GM19025 (cell line): Measurements from ENCODE around the gene KCNH4.
"Not testable (repeated sequence)": the region's sequence is repeated elsewhere in the genome, so short reads cannot be mapped to it uniquely, and the experiment has no call there.

Experiments used
- ATAC-seq: cut with Tn5 transposase; IDR thresholded peaks from one replicate; pipeline ENCODE4 v1.9.1; 2021; ENCODE audit warnings: mild to moderate bottlenecking, low read depth, moderate library complexity; ENCODE audit not compliant: unreplicated experiment

KCNH4 gene

DNA sequence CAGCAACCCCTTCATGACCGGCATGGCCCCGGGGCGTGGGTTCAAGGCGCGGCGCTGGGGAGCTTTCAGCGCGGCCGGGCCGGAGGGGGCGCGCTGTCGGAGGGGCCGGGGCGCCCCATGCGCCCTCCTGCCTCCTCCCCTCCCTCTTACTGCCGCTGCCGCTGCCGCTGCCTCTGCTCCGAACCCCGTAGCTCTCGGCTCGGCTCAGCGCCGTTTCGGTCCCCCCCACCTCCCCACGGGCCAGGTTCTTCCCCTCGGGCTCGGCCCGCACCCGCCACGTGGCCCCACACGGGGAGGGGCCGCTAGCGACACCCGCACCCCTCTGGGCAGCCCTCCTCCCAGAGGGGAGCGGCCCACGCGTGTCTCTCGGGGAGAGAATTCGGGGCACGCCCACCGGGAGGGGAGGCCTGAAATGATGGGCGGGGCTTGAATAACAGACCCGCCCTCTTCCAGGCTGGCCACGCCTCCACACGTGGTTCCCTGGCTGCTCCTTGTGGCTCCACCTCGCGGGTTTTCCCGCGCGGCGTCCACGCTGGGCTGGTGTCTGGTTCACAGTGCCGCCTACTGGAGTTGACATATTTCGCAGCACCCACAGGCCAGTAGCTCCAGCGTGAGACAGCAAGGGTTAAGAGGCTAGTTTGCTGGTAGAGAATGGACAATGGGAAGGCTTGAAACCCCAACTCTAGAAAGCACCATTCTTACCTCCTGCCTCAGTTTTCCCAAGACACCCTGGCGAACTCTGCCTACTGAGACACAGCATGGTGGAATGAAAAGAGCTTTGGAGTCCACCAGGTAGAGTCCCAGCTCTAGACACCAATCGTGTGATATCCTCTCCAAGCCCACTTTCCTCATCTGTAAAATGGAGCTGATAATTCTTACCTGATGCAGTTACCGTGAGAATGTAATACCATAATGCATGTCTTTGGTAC is at the start of gene KCNH4:
Gene KCNH4 (minus strand): TSS at position 221 of the 929 bp plus-strand sequence. CDS start 197 bp downstream, at position 24.
- ATAC-seq = peak; percentile 42

DNA sequence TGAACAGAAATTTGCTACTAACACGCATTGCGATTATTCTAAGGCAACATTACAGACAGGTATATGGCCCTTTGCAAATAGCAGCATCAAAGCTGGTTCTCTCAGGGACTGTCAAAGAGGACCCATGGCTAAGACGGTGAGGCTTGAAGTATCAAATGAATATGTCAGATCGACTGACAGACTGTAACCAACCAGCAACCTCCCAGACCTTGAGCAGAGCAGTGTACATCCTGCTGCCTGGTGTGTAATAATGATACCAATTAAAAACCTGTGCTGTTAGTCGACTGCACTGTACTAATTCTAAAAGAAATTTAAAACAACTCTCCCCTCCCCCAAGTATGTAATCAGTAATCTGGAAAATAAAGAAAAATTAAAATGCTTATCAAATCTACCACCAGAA is 49.3 kb upstream of the KCNH4 start:
- no peak for ATAC-seq

DNA sequence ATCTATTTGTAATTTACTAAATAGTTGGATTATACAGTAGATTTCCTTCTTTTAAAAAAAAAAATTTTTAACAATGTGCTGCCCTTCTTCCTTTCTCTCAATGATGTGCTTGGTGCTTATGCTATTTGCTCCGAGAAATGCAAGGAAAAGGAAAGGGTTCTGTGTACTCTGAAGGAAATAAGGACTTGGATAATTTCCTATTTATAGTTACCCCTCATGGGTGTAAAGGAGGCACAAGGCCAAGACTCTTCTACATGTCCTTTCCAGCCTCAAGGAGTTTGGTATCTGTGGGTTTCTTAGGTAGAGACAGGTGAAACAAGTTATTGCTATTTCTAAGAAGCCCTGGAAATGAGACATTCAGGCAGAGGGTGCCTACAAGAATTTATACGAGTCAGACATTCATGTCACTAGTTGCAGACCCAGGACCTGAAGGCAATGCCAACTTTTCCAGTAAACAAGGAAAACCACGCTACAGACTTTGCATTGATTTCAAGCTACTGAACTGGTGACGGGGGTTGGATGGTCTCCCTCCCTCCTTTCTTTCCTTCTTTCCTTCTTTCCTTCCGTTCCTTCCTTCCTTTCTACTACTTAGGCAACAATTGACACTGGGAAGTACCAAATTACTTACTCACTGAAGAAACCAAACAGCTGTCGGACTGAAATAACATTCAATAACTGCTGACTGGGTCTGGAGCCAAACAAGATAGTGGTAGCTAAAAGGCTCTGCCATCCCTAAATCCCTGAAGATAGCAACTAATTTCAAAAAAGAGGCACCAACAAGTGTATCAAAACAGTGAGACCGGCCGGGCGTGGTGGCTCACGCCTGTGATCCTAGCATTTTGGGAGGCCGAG is 47.1 kb upstream of the KCNH4 start:
- no peak for ATAC-seq

DNA sequence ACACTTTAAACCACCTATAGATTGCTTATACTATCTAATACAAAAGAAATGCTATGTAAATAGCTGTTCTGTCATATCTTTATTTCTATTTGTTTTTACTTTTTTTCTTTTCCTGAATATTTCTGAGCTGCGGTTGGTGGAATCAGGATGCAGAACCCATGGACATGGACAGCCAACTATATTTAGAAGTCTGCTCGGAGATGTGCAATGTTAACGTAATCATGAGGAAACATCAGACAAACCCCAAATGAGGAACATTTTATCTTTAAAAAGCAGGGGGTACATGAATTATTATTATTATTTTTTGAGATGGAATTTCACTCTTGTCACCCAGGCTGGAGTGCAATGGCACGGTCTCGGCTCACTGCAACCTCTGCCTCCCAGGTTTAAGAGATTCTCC is 44.7 kb upstream of the KCNH4 start:
- no peak for ATAC-seq

DNA sequence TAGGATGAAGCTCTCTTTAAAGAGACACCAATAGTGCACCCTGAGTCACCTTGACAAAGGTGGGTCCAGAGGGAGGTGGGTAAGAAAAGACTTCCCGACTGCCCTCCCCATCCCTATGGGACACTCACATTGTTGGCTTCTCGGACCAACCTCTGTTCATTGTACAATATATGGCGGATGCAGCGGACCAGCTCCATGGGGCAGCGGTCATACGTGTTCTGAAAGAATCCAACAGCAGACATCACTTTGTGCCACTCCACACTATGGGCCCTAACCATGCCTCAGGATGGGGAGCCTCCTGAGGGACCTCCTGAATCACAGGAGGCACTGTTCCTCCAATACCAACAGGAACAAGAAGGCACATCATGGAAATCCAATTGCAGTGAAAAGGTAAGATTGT is 43.7 kb upstream of the KCNH4 start:
- no peak for ATAC-seq

DNA sequence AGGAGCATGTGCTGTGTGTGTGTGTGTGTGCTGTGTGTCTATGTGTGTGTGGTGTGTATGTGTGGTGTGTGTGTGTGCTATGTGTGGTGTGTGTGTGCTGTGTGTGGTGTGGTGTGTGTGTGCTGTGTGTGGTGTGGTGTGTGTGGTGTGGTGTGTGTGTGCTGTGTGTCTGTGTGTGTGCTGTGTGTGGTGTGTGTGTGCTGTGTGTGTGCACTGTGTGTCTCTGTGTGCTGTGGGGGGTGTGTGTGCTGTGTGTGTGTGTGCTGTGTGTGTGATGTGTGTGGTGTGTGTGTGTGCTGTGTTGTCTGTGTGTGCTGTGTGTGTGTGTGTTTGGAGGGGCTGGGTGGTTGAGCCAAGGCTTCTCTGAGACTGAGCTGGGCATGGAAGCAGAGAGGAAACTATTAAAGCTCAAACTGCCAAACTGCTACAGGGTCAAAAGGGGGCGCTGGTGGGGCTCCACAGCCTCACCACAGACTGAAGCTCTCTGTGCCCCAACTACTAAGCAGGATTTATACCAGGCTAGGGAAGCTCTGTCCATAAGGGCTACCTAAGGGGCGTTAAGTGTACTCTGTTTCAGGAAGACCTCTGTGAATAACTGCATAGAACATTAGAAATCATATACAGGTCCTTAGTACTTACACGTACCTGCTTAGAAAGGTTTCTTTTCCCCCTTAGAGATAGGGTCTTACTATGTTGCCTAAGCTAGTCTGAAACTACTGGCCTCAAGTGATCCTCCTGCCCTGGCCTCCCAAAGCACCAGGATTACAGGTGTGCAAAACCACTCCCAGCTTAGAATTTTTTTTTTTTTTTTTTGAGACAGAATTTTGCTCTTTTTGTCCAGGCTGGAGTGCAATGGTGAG is 41.2 kb upstream of the KCNH4 start:
- no peak for ATAC-seq

DNA sequence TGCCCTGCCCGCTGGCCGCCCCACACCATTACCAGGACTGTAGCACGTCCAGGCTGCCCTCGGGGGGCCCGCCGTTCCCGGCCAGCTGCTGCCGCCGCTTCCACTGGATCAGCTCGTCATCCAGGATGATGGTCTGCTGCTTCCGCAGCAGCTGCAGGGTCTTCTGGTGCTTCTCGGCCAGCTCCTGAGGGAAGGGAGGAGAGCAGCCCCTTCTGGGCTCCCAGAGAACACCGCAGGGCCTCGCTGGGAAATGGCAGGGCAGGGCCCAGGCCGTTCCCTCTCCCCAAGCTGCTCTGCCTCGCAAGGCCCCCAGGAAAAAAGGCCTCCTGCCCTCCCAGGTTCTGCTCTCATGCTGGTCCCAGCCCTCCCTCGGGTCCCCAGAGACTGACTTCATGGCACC is 38.3 kb upstream of the KCNH4 start:
- ATAC-seq = not testable (repeated sequence)

DNA sequence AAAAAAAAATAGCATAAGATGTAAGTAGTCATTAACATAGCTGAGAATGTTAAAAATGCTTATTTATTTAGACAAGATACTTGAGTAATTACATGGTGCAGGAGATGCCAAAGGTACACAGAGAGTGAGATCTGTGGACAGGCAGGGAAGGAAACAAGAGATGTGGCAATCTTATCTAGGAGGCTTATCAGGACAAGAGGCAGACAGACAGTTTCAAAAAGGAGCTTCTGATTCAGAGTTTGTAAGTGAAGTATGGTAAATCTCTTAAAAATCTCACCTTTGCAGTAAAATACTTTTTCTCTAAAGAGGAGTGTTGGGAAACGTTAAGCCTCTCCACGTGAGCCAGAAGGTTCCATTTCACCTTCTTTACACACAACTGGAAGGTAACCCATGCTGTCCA is 33.2 kb upstream of the KCNH4 start:
- ATAC-seq = no peak

DNA sequence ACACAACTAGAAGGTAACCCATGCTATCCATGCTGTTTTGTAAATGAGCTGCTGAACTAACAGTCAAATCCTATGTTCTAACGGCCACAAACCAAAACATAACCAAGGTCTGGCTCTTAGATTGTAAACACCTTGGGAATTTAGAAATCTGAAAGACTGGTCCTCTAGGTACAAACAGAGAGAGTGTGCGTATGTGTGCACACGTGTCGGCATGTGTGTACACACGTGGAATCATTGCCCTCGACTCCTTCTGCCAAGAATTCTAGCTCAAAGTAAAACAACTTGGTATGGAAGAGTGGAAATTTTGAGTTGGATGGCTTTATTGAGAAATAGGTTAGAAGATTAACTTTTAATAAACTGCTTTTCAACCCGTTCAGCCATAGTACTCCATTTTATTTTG is 31.4 kb upstream of the KCNH4 start:
- ATAC-seq = no peak

DNA sequence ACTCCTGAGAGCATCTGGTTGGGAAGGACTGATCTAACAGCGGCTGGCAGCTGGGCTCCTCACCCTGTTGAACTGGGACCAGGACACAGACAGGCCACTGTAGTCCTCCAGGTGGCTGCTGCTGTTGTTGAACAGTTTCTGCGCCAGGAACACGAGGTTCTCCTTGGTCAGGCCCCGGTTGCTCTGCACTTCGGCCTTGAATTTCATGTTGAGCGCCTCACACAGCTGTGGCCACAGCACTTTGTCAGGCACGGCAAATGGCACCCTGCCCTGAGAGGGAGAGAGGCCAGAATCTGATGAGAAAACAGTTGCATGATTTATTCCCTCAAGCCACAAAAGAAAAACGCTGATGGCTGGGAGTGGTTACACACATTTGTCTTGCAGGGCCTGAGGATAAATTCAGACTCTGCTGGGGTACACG is 31.0 kb upstream of the KCNH4 start:
- ATAC-seq = not testable (repeated sequence)

DNA sequence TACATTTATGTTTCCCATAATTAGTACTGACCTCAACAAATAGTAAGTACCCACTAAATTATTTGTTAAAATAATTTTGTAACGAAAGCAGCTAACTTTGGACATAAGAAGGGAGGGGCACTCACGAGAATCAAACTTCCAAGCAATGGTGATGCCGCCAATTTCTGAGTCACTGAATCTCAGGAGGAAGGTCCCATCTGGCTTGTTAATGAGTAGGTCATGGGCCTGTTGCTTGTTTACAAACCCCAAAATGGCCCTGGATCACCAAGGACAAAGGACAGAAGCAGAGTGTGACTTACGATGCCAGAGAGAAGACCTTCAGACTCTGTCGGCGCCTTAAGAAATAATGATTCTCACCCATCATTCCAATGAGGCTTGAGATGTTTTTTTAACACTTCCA is 29.1 kb upstream of the KCNH4 start:
- ATAC-seq = no peak

DNA sequence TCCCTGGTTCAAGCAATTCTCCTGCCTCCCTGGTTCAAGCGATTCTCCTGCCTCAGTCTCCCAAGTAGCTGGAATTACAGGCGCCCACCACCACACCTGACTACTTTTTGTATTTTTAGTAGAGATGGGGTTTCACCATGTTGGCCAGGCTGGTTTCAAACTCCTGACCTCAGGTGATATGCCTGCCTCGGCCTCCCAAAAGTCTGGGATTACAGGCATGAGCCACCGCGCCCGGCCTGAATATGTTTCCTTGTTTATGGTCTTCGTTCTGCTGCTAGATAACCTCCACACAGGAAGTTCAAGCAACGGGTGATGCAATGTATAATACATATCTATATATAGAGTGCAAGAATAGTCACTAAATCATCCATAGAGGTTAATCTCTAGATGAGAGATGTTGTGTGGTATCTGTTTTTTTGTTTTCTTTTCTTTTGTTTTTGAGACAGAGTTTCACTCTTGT is 25.2 kb upstream of the KCNH4 start:
- ATAC-seq = not testable (repeated sequence)

DNA sequence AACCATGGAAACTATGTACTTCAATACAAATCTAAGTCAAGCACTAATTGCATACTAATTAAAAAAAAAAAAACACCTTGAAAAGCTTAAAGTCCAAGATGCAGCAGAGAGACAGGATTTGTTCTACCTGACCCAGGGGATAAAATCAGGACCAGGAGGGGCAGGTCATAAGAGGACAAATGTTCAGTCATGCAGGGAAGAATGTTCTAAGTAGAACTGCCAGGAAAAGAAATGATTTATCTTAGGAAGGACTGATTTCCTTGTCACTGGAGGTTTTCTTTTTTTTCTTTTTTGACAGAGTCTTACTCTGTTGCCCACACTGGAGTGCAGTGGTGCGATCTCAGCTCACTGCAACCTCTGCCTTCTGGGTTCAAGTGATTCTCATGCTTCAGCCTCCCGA is 22.4 kb upstream of the KCNH4 start:
- ATAC-seq = no peak

DNA sequence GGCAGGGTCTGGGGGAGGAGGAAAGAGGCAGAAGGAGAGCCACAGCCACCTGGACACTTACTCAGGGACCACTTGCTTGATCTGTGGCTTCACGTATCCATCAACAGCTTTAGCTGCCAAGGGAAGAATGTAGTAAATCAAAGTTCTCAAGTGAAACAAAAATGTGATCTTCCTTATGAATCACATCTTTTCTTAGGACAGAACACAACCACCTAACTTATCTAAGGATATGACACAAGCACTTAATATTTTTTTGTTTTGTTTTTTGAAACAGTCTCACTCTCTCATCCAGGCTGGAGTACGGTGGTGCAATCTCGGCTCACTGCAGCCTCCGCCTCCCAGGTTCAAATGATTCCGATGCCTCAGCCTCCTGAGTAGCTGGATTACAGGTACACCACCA is 21.8 kb upstream of the KCNH4 start:
- no peak for ATAC-seq

DNA sequence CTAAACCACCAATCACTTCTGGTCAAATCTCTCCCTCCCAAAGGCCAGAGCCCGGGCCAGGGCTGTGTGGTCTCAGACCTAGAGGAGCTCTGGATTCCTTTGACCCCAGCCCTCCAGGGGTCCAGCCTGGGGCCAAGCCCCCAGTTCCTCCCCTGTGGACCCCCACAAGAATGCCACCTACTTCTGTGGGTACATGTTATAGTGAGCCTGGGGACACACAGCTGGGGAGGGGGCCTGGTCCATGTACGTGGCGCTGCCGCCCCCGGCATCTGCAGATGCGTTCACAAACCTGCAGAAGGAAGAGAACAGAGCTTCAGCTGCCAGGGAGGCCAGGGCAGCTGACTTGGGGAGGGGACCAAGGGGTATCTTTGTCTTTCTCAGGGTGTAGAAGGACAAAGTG is 21.2 kb upstream of the KCNH4 start:
- no peak for ATAC-seq

DNA sequence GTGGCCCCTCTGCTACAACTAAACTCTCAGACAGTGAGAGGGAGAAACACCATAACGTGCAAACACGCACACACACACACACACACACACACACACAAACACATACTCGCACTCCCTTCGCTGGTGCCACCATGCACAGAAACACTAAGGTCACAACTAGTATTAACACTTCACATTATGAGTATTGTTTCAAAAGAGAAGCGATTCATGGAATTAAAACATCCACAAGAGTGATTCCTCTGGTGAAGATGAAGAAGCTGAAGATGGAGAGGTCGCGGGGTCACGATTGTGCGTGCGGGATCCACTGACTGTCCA is 20.5 kb upstream of the KCNH4 start:
- ATAC-seq = no peak

DNA sequence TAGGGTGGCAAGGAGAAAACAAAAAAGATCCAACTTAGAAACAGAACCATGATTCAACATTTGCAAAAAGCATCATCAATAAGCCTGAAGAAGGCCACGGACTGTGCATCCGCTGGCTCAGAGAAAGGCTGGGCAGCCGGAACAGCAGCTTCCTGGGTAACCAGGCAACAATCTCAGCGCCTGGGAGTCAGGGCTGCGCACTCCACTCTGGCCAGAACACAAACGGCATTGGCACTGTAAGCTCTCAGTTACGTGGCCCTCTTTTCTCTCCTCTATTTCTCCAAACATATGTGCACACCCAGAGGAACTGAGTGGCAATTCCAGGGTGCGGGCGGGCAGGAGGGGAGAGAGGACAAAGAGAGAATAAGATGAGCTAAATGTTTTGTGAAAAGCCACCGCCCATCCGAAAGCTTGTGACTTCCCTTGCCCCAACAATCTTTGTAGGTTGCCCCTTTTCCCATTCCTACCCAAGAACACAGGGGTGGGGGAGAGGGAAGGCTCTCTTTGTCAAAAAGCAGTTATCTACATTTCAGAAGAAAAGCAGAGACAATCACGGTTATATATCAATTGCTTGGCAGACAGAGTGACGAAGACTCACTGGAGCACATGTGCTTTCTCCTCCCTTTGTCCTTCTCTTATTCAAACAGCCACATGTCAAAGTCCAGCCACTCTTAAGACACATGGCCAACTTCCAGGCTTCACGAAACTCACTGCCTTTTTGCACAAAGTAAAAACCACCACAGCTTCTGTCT is 19.9 kb upstream of the KCNH4 start:
- ATAC-seq = no peak

DNA sequence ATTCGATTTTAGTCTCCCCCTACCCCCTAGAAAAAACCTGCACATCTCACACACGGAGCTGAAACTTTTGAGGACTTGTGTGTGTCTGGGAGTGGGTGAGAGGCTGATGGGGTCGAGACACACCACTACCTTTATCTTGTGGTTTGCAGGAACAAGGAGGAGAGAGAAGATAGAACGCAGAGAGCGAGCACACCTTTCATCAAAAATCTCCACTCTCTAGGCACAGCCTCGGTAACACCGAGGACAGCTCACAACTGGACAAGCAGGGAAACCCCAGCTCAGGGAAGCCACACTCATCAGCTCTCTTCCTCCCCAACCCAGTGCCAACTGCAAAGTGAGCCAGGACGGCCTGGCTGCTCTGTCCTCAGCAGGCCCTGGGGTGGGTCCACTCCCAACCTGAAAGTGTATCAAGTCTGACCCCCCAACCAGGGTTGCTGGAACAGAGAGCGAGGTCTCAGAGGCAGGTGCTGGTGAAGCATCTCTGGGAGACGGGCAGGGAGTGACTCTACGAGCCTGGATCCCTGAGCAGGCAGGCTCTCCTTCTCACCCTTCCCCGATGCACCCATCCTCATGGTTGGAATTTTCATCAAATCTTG is 18.6 kb upstream of the KCNH4 start:
- ATAC-seq = no peak

DNA sequence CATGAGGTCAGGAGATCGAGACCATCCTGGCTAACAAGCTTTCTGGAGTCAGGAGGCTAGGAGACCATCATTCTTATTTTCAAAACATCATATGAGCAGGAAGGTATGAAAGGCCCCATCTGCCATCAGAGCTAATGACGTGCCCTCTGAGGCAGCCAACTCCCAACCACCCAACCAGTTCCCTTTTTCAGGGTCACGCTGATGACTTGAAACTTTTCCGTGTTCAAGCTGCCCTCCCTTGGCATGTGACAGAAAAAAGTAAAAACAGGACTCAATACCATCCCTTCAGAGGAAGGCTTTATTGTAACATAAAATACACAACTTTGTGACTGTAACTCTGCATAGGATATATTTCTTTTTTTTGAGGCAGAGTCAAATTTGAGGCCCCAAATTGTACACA is 18.0 kb upstream of the KCNH4 start:
- no peak for ATAC-seq
